Common myeloid progenitor, CD34-positive (primary cell): ENCODE data around the gene SKAP2.

Source experiments
- CTCF ChIA-PET: fragments of 350-600 bp; sonication (Branson Sonifier 250); formaldehyde crosslinking; loops from one replicate; lab custom pipeline; 2021; ENCODE audit warnings: antibody characterized with exemption; lab: Charles Lee
- POLR2A ChIA-PET: fragments of 350-600 bp; sonication (Branson Sonifier 250); formaldehyde crosslinking; loops from one replicate; lab custom pipeline; 2021; ENCODE audit warnings: antibody characterized with exemption; lab: Charles Lee
- DNase-seq, 3 donors: peaks; one replicate each; pipeline versions ENCODE4 v3.0.0 to v3.0.0-alpha.2; 2013
- H3K27ac ChIP-seq, 2 experiments: 1 replicate in 1 of 2; 2 replicates in 1 of 2; pipeline ENCODE4 v1.7.0; 2013; ENCODE audit warnings: inconsistent platforms in 2 of 2, low read length in 2 of 2, mild to moderate bottlenecking in 2 of 2, low read depth in 1 of 2, moderate library complexity in 1 of 2; ENCODE audit not compliant: severe bottlenecking in 2 of 2, insufficient read depth in 1 of 2, poor library complexity in 1 of 2
- H3K27me3 ChIP-seq, 5 experiments: replicated peaks in 2 of 5; 1 replicate in 3 of 5; 2 replicates in 2 of 5; pipeline versions ENCODE4 v1.6.1 to v1.7.0; 2013; ENCODE audit warnings: low read length in 4 of 5, mild to moderate bottlenecking in 2 of 5, moderate library complexity in 2 of 5, inconsistent platforms in 1 of 5; ENCODE audit not compliant: insufficient read depth in 5 of 5, control insufficient read depth in 4 of 5
- H3K36me3 ChIP-seq, 4 experiments: 1 replicate in 2 of 4; 2 replicates in 2 of 4; pipeline versions ENCODE4 v1.6.1 to v1.7.0; 2013; ENCODE audit warnings: low read length in 3 of 4, control low read depth in 1 of 4, mild to moderate bottlenecking in 1 of 4; ENCODE audit not compliant: control insufficient read depth in 4 of 4, insufficient read depth in 4 of 4
- H3K4me1 ChIP-seq, 4 experiments: 1 replicate in 3 of 4; 2 replicates in 1 of 4; pipeline versions ENCODE4 v1.6.1 to v1.7.1; 2013; ENCODE audit warnings: low read length in 3 of 4, mild to moderate bottlenecking in 3 of 4, control low read depth in 1 of 4, inconsistent platforms in 1 of 4, moderate library complexity in 1 of 4; ENCODE audit not compliant: control insufficient read depth in 4 of 4, insufficient read depth in 4 of 4; ENCODE audit errors: control extremely low read depth in 1 of 4
- H3K4me3 ChIP-seq, 7 experiments: 1 replicate in 4 of 7; 2 replicates in 3 of 7; pipeline versions ENCODE4 v1.5.1 to v1.7.0; 2013; ENCODE audit warnings: mild to moderate bottlenecking in 7 of 7, low read length in 6 of 7, moderate library complexity in 6 of 7, inconsistent platforms in 2 of 7, low read depth in 2 of 7, control low read depth in 1 of 7; ENCODE audit not compliant: insufficient read depth in 4 of 7, control insufficient read depth in 1 of 7; ENCODE audit errors: extremely low read depth in 1 of 7
- H3K9me3 ChIP-seq, 5 experiments: 1 replicate in 4 of 5; 2 replicates in 1 of 5; pipeline versions ENCODE4 v1.6.1 to v1.7.1; 2013; ENCODE audit warnings: low read length in 4 of 5, mild to moderate bottlenecking in 2 of 5, inconsistent platforms in 1 of 5, low read depth in 1 of 5, moderate library complexity in 1 of 5; ENCODE audit not compliant: control insufficient read depth in 4 of 5, insufficient read depth in 2 of 5; ENCODE audit errors: control extremely low read depth in 1 of 5
- WGBS: methylation state at CpG from one replicate; pipeline ENCODE4 v1.1.5; 2013; ENCODE audit not compliant: insufficient coverage; 5-methylcytosine and 5-hydroxymethylcytosine counted together

Gene SKAP2

DNA sequence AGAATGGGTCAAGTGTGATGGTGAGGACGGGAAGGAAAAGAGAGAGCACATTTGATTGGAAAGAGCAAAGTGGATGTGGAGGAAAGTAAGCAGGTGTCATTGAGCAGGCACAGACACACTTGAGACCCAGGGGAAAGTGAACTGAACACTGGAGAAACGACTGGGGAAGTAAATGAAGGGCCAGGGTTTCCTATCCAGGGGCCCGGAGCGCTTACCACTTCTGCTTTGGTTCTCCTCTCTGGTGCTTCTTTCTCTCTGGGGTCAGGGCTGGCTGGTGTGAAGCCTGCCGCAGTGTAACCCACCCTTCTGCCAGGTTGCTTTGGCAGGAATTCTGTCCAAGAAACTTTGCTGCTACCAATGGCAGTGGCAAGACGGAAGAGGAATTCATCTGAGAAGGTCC, 219.3 kb downstream of the SKAP2 start:
- Histone ChIP-seq H3K27me3 (no peaks in the 10 kb centered on the region), H3K27ac (no peak overlapping the region), H3K9me3 (no peaks in the 10 kb centered on the region), H3K4me1 (peaks cover 0 to 24% (median 11%) of the 10 kb centered on the region in 4 experiments), H3K4me3 (peak overlapping the region in 1 of 7 experiments; percentile 18), H3K36me3 (no peaks in the 10 kb centered on the region)
- 18% methylated on average over 6 of the region's 6 CpGs for WGBS
- POLR2A ChIA-PET, result no interaction called here
- peak in 2 of 3 donors; percentile 68 to 79 for DNase-seq
- CTCF ChIA-PET, result no interaction called here

DNA sequence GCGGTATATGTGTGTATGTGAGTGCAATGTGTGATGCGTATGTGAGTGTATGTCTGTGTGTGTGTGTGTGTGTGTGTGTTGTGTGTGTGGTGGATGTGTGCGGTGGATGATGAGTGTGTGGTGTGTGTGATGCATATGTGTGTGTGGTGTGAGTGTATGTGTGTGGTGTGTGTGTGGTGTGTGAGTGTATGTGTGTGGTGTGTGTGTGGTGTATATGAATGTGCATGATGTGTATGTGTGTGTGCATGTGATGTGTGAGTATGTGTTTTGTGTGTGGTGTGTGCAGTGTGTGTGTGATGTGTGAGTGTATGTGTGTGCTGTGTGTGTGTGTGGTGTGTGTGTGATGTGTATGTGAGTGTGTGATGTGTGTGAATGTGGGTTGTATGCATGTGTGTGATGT, 222.0 kb downstream of the SKAP2 start:
- ChIA-PET POLR2A (no interaction called here), CTCF (no interaction called here)
- Histone ChIP-seq H3K9me3 (no peaks in the 10 kb centered on the region), H3K36me3 (no peaks in the 10 kb centered on the region), H3K4me1 (peaks cover 0 to 24% (median 11%) of the 10 kb centered on the region in 4 experiments), H3K27ac (no peak overlapping the region), H3K4me3 (no peak overlapping the region), H3K27me3 (no peaks in the 10 kb centered on the region)
- WGBS, result 92% methylated on average over 3 of the region's 3 CpGs
- no peak for DNase-seq

DNA sequence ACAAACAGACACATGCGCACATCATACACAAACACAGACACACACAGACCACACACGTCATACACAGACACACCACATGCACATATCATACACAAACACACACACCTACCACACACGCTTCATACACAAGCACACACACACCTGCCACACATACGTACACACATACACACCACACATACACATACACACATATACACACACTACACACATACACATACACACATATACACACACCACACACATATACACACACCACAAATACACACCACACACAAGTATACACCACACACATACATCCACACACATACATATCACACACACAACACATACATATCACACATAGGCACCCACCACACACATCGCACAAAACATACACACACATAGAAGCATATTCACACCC, 224.7 kb downstream of the SKAP2 start:
- Histone ChIP-seq H3K9me3 (no peaks in the 10 kb centered on the region), H3K36me3 (no peaks in the 10 kb centered on the region), H3K27ac (no peak overlapping the region), H3K27me3 (no peaks in the 10 kb centered on the region), H3K4me3 (no peak overlapping the region), H3K4me1 (peaks cover 0 to 8% (median under 1%) of the 10 kb centered on the region in 4 experiments)
- POLR2A ChIA-PET, result no interaction called here
- no peak for DNase-seq
- 100% methylated on average over 4 of the region's 5 CpGs for whole genome bisulfite sequencing
- CTCF ChIA-PET, result no interaction called here

DNA sequence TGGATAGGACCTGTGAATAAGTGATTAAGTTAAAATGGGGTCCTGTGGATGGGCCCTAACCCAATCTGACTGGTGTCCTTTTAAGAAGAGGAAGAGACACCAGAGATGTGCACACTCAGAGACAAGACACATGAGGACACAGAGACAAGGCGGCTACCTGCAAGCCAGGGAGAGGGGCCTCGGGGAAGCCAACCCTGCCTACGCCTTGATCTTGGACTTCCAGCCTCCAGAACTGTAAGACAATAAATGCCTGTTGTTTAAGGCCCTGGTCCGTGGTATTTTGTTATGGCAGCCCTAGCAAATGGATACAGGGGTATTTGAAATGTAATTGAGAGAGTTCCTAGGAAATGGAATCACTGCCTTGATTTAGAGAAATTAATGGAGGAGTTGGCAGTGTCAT, 225.3 kb downstream of the SKAP2 start:
- Histone ChIP-seq H3K9me3 (no peaks in the 10 kb centered on the region), H3K27me3 (no peaks in the 10 kb centered on the region), H3K4me3 (no peak overlapping the region), H3K27ac (no peak overlapping the region), H3K4me1 (peaks cover 0 to 2% (median 0%) of the 10 kb centered on the region in 4 experiments), H3K36me3 (no peaks in the 10 kb centered on the region)
- POLR2A ChIA-PET, result no interaction called here
- CTCF ChIA-PET, result no interaction called here
- 100% methylated on average over 4 of the region's 4 CpGs for WGBS
- no peak for DNase-seq

DNA sequence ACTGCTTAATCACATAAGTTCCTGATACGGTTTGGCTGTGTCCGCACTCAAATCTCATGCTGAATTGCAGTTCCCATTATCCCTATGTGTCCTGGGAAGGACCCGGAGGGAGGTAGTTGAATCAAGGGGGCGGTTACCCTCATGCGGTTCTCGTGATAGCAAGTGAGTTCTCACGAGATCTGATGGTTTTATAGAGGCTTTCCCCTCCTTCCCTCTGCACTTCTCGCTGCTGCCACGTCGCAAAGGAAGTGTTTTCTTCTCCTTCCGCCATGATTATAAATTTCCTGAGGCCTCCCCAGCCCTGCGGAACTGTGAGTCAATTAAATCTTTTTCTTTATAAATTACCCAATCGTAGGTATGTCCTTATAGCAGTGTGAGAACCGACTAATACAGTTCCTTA, 226.2 kb downstream of the SKAP2 start:
- H3K4me3 ChIP-seq, result no peak overlapping the region
- H3K27me3 ChIP-seq, result no peaks in the 10 kb centered on the region
- H3K4me1 ChIP-seq, result no peaks in the 10 kb centered on the region
- CTCF ChIA-PET, result no interaction called here
- DNase-seq, result no peak
- no peaks in the 10 kb centered on the region for H3K9me3 ChIP-seq
- POLR2A ChIA-PET, result no interaction called here
- WGBS, result 96% methylated on average over 13 of the region's 14 CpGs
- H3K27ac ChIP-seq, result no peak overlapping the region
- H3K36me3 ChIP-seq, result no peaks in the 10 kb centered on the region

DNA sequence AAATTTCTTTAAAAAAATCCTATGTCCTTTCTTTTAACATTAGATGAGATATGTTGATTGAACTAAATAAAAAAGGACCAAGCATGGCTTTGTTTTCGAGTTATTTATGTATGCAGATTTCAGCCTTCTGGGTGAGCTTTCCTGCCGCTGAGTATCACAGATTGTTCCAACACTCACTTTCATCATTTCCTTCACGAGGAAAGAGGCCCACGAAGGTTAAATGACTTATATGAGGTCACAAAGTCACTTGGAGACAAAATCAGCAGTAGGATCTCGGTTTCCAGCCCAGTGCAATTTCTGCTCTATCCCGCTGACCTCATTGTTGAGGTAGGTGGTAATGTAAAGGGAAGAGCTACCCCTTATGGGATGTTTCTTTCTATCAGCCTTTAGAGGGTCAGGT, 226.8 kb downstream of the SKAP2 start:
- Histone ChIP-seq H3K36me3 (no peaks in the 10 kb centered on the region), H3K4me1 (no peaks in the 10 kb centered on the region), H3K27ac (no peak overlapping the region), H3K9me3 (no peaks in the 10 kb centered on the region), H3K27me3 (no peaks in the 10 kb centered on the region), H3K4me3 (no peak overlapping the region)
- ChIA-PET CTCF (no interaction called here), POLR2A (no interaction called here)
- WGBS, result 93% methylated on average over 3 of the region's 6 CpGs
- no peak for DNase-seq

DNA sequence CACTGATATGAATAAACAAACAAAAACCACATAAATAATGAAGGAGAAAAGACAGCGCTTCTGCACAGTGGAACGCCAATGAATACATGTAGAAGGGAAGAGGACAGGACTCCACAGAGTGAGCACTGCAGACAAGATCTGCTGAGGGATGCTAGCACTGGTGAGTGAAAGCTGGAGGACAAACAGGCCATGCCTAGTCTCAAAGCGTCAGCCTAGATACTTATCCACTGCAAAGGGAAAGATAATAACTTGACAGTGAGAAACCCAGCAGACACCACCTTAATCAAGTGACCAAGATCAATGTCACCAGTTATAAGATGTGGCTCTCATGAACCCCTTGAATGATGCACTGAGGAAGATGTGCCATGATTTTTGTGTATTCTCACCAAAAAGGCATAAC, 227.6 kb downstream of the SKAP2 start:
- H3K4me3 ChIP-seq, result no peak overlapping the region
- H3K4me1 ChIP-seq, result no peaks in the 10 kb centered on the region
- no peak overlapping the region for H3K27ac ChIP-seq
- H3K36me3 ChIP-seq, result no peaks in the 10 kb centered on the region
- WGBS, result 100% methylated on average over 2 of the region's 3 CpGs
- no peak for DNase-seq
- CTCF ChIA-PET, result interaction anchor here (1.2 kb wide), 1 partner anchor 20 kb away, joined by 3 read pairs; no protein-coding TSS in a partner anchor
- H3K27me3 ChIP-seq, result no peaks in the 10 kb centered on the region
- POLR2A ChIA-PET, result no interaction called here
- no peaks in the 10 kb centered on the region for H3K9me3 ChIP-seq
